Duodenal mucosa (tissue), 2 donors: ENCODE data around the gene CHPF.

ENCODE experiments used
- H3K27ac ChIP-seq: one replicate; pipeline ENCODE4 v1.7.0; 2013; ENCODE audit warnings: low read depth, low read length
- H3K27me3 ChIP-seq, 2 donors: one replicate each; pipeline ENCODE4 v1.7.0; 2013; ENCODE audit warnings: low read length in 2 of 2, control low read depth in 1 of 2; ENCODE audit not compliant: insufficient read depth in 2 of 2, control insufficient read depth in 1 of 2
- H3K36me3 ChIP-seq, 2 donors: one replicate each; pipeline ENCODE4 v1.7.0; 2013; ENCODE audit warnings: low read length in 2 of 2, control low read depth in 1 of 2; ENCODE audit not compliant: insufficient read depth in 2 of 2, control insufficient read depth in 1 of 2
- H3K4me1 ChIP-seq, 2 donors: one replicate each; pipeline ENCODE4 v1.7.0; 2013; ENCODE audit warnings: low read length in 2 of 2, control low read depth in 1 of 2; ENCODE audit not compliant: insufficient read depth in 2 of 2, control insufficient read depth in 1 of 2
- H3K4me3 ChIP-seq, 2 donors: one replicate each; pipeline ENCODE4 v1.7.0; 2013; ENCODE audit warnings: low read length in 2 of 2, low read depth in 1 of 2
- H3K9ac ChIP-seq, 2 donors: one replicate each; pipeline ENCODE4 v1.7.0; 2013; ENCODE audit warnings: low read length in 2 of 2, low read depth in 1 of 2
- H3K9me3 ChIP-seq, 2 donors: one replicate each; pipeline ENCODE4 v1.7.0; 2013; ENCODE audit warnings: low read length in 2 of 2, control low read depth in 1 of 2; ENCODE audit not compliant: control insufficient read depth in 1 of 2

The CHPF gene

DNA sequence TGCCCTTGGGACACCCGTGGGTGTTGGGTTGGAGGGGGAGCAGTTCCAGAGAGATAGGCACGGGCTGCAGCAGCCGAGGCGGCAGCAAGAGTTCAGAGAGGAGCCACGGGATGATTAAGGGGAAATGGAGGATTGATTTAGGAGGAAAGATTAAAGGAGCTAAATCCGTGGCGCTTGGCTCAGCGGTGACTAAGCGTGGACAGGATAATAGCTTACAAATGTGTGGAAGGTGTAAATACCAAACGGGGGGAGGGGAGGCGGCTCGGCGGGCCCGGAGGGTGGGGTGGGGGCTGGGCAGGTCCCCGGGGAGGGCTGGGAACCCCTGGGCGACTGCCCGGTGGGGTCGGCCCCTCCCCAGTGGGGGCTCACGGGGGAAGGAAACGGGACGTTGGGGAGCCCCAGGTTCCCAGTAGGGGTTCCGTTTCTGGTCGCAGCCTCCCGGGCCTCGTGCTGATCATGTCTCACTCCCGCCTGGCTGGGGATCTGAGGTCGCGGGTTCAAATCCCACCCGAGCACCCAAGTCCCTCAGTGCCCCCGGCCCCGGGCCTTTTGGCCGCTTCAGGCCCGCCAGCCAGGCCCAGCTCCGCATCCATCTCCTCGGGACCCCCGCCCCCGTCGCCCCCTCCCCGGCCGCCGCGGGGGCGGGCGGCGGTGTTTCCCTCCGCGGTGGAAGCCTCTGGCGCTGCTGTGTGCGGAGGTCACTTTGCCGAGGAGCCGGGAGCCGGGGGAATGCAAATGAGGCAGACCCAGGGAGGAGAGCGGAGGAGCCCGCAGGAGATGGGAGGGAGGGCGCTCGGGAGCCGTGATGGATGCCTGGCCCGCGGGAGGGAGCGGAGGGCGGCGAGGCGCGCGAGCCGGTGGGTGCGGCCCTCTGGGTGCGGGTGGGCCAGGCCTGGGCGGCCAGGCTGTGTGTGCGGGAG lies 21.2 kb downstream of the CHPF start:
- H3K4me1 ChIP-seq: peaks cover 0 to 4% of the 10 kb centered on the region in 2 donors
- H3K9me3 ChIP-seq: no peaks in the 10 kb centered on the region
- H3K9ac ChIP-seq: no peak overlapping the region
- peaks cover 62 to 80% of the 10 kb centered on the region in 2 donors for H3K27me3 ChIP-seq
- no peaks in the 10 kb centered on the region for H3K36me3 ChIP-seq
- H3K4me3 ChIP-seq: no peak overlapping the region
- H3K27ac ChIP-seq: no peak overlapping the region

DNA sequence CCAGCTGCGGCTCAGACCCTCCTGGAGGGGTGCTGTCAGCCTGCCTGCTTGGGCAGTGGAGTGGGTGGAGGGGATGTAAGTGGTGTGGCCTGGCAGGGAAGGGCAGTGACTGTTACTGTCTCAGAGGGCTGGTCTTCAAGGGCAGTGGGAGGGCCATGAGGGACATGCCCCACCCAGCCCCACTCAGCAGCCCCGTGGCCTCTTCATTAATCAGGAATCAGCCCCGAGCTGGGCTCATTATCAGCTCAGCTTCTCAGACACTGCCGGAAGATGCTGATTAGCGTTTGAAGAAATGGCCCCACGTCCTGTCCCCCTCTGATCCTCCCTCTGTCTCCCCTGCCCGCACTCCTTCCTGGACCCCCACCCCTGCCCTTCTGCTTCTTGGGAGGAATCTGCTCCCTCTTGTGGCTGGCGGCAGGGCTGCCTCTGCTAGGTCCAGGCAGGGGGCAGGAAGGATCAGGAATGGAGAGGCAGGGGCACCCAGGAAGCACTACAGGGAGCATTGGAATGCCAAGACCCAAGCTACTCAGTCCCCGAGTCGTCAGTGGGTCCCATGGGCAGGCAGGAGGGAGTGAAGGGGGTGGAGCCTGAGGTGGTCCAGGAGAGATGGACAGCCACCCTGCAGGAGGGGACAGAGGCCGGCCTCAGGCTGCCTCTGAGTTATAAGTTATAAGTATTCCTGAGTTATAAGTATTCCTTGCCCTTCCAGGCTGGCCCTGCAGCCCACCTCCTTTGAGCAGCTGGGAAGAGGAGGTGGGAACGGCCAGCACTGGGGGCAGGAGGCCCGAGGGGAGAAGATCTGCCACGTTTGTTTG lies 22.3 kb downstream of the CHPF start:
- Histone ChIP-seq H3K9ac (no peak overlapping the region), H3K36me3 (no peaks in the 10 kb centered on the region), H3K4me3 (no peak overlapping the region), H3K27me3 (peaks cover 61 to 80% of the 10 kb centered on the region in 2 donors), H3K9me3 (no peaks in the 10 kb centered on the region), H3K4me1 (peaks cover 0 to 4% of the 10 kb centered on the region in 2 donors), H3K27ac (no peak overlapping the region)

DNA sequence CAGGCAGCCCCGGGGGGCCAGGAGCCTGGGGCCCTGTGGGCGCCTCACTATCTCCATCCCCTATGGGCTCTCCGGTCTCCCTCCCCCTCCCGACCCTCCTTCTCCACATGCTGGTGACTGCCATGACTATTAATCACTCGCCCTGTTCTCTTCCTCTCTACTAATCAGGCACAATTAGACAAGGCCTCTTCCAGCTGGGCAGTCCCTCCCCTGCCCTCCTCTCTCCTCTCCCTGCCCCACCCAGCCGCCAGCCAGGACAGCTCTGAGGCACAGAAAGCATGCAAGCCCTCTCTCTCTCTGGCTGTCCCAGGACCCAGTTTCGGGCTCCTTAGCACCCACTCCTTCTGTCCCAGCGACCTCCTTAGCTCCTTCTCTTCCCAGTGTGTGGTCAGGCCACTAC lies 23.5 kb downstream of the CHPF start:
- Histone ChIP-seq H3K27me3 (peaks cover 65 to 75% of the 10 kb centered on the region in 2 donors), H3K9ac (no peak overlapping the region), H3K4me3 (no peak overlapping the region), H3K9me3 (no peaks in the 10 kb centered on the region), H3K36me3 (no peaks in the 10 kb centered on the region), H3K27ac (no peak overlapping the region), H3K4me1 (peaks cover 0 to 4% of the 10 kb centered on the region in 2 donors)

DNA sequence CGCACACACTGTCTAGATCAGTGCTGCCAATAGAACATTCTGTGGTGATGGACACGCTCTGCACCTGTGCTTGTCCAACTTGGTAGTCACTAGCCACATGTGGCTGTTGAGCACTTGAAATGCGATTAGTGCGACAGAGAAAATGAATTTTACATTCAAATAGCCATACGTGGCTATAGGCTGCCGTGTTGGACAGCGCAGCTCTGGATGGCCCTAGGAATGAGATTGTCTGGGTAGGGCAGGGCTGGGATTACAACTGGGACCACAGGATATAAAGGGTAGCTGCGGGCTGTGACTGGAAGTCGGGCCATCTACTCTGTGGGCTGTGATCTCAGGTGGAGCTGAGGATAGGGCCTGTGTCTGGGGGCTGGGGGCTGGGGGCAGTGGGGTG lies 24.1 kb downstream of the CHPF start:
- no peak overlapping the region for H3K27ac ChIP-seq
- peaks cover 0 to 4% of the 10 kb centered on the region in 2 donors for H3K4me1 ChIP-seq
- H3K9ac ChIP-seq: no peak overlapping the region
- H3K9me3 ChIP-seq: no peaks in the 10 kb centered on the region
- no peak overlapping the region for H3K4me3 ChIP-seq
- H3K27me3 ChIP-seq: peaks cover 64 to 72% of the 10 kb centered on the region in 2 donors
- H3K36me3 ChIP-seq: no peaks in the 10 kb centered on the region

DNA sequence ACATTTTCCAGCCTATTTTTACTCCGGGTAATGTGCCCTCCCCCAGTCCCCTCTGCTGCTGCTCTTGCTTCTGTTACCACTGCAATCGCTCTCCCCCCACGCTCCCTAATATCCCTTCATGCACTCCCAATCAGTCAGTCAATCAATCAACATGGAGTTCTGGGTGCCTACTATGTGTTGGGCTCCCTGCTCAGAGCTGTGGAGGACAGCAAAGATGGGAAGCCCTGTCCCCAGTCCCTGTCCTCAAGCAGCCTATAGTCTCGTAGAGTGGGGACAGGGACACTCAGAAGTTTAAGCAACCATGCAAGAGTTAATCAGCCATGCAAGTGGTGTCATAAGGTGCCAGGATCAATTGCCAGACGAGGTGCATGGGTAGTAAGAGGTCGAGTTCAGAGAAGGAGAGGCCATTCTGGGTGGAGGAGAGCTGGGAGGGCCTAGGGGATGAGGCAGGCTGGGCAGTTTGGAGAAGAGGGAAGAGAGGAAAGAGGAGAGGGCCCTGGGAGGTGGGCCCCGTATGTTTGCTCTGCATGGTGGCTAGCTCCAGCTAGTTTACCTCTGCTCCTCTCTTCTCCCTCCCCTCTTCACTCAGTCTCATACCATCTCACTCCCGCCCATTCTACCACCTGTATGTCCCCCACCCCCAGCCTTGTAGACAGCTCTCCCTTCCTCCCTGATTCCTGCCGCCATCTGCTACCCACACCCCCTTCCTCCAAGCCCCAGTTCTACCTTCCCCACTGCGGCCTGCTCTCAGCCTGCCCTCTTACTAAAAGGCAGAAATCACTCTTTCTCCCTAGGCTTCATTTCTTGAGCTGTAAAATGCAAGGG lies 25.4 kb downstream of the CHPF start:
- H3K4me3 ChIP-seq: no peak overlapping the region
- no peaks in the 10 kb centered on the region for H3K9me3 ChIP-seq
- H3K4me1 ChIP-seq: peaks cover 0 to 2% of the 10 kb centered on the region in 2 donors
- no peak overlapping the region for H3K9ac ChIP-seq
- H3K27me3 ChIP-seq: peaks cover 66 to 73% of the 10 kb centered on the region in 2 donors
- H3K27ac ChIP-seq: no peak overlapping the region
- no peaks in the 10 kb centered on the region for H3K36me3 ChIP-seq

DNA sequence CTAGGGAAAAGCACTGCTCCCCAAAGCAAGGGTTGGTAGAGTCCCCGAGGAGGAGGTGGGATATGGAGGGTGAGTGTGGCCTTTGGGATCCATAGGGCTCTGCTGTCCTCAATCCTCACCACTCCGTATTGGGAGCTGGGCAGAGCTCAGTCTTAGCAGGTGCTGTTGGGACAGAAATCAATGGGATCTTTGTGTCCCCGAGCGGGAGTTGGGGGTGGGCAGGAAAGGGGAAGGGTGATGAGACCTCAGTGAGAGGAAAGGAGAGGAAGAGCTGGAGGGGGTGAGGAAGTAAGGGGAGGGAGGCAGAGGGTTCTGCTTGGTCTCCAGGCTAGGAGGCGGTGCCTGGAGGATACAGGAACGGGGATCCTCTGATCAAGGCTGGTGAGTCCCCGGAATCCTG lies 26.7 kb downstream of the CHPF start:
- Histone ChIP-seq H3K27ac (no peak overlapping the region), H3K36me3 (no peaks in the 10 kb centered on the region), H3K4me1 (no peaks in the 10 kb centered on the region), H3K9me3 (no peaks in the 10 kb centered on the region), H3K27me3 (peaks cover 68 to 75% of the 10 kb centered on the region in 2 donors), H3K4me3 (no peak overlapping the region), H3K9ac (no peak overlapping the region)

DNA sequence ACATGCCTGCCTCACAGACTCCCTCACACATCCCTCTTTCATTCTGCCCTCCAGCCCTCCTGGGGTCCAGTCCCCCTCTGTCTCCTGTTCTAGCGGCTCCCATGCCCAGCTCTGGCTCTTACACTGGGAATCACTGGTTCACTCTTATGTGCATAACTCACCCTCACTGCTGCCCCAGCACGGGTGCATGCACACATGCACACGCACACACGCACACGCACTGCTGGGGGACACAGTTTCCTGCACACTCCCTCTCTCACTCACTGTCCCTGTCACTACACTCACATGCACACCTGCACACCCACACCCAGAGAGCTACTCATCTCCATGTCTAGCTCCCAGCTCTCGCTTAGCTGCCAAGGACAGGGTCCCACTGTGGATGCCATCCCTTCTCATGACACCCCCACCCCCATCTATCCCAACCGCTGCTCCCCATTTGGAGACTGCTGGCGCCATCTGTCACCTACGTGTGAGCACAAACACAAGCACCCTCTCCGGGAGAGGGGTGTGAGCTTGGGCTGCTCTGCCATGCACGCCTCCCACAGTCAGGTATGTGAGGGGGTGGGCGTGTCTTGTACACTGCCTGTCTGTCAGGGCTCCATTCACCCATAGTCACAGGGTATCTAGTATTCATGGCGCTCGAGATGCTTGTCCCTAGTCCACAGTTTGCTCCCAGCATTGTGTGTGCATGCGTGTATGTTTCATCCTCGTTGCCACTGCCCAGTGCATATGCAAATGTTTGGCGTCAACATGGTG lies 27.6 kb downstream of the CHPF start:
- H3K36me3 ChIP-seq: no peaks in the 10 kb centered on the region
- H3K27me3 ChIP-seq: peaks cover 62 to 73% of the 10 kb centered on the region in 2 donors
- H3K4me1 ChIP-seq: no peaks in the 10 kb centered on the region
- no peaks in the 10 kb centered on the region for H3K9me3 ChIP-seq
- H3K27ac ChIP-seq: no peak overlapping the region
- H3K4me3 ChIP-seq: no peak overlapping the region
- H3K9ac ChIP-seq: no peak overlapping the region

DNA sequence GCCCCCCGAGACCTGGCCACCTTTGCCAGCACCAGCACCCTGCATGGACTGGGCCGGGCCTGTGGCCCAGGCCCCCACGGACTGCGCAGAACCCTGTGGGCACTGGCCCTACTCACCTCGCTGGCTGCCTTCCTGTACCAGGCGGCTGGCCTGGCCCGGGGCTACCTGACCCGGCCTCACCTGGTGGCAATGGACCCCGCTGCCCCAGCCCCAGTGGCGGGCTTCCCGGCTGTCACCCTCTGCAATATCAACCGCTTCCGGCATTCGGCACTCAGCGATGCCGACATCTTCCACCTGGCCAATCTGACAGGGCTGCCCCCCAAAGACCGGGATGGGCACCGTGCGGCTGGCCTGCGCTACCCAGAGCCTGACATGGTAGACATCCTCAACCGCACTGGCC lies 28.8 kb downstream of the CHPF start:
- Histone ChIP-seq H3K27ac (no peak overlapping the region), H3K9me3 (no peaks in the 10 kb centered on the region), H3K9ac (no peak overlapping the region), H3K4me3 (no peak overlapping the region), H3K27me3 (peaks cover 59 to 73% of the 10 kb centered on the region in 2 donors), H3K36me3 (no peaks in the 10 kb centered on the region), H3K4me1 (peaks cover under 1 to 6% of the 10 kb centered on the region in 2 donors)

DNA sequence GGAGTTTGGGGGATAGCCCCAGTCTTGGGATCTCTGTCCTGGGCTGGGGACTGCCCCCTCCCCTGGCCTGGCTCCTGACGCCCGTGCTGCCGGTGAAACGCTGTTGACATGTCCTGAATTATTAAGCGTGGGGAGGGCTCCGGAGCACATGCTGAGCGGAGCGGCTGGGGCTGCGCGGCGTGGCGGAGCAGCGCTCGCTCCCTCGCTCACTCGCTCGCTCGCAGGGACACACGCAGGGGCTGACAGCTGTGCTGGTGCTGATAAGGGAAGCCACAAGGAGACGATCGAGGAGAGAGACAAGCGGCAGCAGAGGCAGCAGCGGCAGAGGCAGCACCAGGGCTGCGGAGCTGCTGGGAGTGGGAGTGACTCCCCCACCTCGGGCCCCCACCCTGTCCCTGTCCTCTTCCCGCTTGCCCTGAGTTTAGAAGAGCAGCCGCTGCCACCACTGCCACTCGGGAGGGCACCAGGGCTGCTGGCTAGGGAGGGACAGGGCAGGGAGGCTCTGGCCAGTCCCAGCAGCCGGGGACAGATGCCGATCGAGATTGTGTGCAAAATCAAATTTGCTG lies 29.3 kb downstream of the CHPF start, which contains the start of gene ASIC4:
TSS of gene ASIC4 (plus strand) at position 287 of the 566 bp plus-strand sequence. CDS start at position 530, 243 bp downstream.
- no peaks in the 10 kb centered on the region for H3K36me3 ChIP-seq
- H3K9ac ChIP-seq: no peak within 1 kb of the TSS
- peaks cover 58 to 69% of the 10 kb centered on the region in 2 donors for H3K27me3 ChIP-seq
- H3K4me3 ChIP-seq: no peak within 1 kb of the TSS
- no peaks in the 10 kb centered on the region for H3K9me3 ChIP-seq
- no peak within 1 kb of the TSS for H3K27ac ChIP-seq
- H3K4me1 ChIP-seq: peaks cover 5 to 10% of the 10 kb centered on the region in 2 donors
